ENCODE results near the gene SYNPO.

SYNPO gene

DNA sequence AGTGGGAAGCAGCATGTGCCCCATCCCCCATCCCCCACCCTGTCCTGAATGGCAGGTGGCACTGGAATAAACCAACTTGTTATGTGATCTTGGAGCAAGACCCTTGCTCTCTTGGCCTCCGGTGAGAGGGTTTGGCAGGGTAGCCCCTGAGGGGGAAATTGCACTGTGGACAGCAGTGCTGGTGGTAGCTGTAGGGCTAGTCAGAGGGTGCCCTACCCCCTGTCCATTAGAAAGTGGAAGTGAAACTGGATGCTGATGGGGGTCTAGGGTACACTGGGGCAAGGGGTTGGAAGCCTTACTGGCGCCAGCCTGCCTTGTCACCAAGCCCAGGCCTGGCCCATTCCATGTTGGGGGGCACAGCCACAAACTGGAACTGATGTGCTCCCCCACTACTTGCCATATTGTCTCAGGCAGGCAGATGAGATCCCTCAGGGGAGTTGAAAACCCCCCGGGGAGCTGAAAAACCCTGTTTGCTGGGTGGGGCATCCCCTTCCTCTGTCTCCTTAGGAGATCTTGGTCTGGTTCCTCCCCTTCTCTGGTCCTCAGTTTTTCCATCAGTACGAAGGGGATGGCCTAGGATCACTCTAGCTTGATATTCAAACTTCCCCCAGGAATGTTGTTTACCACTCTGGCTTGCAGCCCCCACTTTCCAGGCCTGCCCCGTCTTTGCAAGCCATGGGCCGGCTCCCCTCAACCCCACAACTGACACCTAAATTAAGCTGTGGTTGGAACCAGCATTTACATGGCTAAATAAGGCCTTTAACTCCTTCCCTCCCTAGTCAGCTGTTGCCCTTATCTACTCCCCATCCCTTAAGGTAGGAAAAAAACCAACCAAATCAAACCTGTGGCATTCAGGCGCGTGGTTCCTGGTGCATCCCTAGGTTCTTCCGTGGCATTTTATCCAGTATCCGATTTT, 14.4 kb upstream of the SYNPO start:
- DNase-seq (ENCODE audit: low read depth in 3 of 3), result no peak

GRCh38 chr5:150626853-150627276, 13.6 kb upstream of the SYNPO start:
- DNase-seq (ENCODE audit: low read depth in 3 of 3), result no peak

DNA sequence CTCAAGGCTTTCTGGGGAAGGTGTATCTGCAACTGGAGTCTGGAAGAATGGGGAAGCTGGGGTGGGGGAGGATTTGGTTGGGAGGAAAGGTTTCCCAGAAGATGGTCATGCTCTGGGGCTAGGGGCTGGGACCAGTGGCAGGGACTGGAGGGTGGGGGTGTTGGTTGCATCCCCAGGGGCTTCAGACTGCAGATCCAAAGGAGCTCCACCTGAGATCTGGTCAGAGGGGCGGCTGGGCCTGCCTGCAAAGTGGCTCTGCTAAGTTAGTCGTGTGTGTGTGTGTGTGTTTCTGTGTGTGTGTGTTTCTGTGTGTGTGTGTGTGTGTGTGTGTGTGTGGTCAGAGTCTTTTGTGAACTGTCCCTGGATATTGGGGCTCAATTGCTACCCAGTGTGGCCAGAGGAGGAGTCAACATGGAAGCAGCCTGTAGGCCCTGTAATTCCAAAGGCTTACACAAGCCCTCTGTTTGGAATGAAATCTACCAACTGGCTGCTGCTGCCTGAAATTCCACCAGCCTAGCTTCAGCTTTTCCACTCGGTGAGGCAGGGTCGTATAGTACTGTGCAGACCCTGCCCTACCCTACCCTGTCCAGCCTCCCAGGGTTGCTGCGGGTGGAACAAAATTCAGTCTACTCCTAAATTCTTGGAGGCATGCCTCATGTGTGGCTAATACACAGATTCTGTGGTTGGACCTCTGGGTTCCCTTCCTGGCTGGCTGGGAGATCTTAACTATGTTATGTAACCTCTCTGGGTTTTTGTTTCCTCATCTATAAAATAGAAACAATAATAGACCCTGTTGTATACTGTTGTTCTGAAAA, 12.5 kb upstream of the SYNPO start:
- DNase-seq (ENCODE audit: low read depth in 3 of 3), result no peak

- no peak for DNase-seq (ENCODE audit: low read depth in 3 of 3)
These were observed 11.4 kb upstream of the SYNPO start for GRCh38 chr5:150628936-150629485.

- DNase-seq (ENCODE audit: low read depth in 3 of 3), result no peak
These were observed 10.4 kb upstream of the SYNPO start for GRCh38 chr5:150630016-150630415.

DNA sequence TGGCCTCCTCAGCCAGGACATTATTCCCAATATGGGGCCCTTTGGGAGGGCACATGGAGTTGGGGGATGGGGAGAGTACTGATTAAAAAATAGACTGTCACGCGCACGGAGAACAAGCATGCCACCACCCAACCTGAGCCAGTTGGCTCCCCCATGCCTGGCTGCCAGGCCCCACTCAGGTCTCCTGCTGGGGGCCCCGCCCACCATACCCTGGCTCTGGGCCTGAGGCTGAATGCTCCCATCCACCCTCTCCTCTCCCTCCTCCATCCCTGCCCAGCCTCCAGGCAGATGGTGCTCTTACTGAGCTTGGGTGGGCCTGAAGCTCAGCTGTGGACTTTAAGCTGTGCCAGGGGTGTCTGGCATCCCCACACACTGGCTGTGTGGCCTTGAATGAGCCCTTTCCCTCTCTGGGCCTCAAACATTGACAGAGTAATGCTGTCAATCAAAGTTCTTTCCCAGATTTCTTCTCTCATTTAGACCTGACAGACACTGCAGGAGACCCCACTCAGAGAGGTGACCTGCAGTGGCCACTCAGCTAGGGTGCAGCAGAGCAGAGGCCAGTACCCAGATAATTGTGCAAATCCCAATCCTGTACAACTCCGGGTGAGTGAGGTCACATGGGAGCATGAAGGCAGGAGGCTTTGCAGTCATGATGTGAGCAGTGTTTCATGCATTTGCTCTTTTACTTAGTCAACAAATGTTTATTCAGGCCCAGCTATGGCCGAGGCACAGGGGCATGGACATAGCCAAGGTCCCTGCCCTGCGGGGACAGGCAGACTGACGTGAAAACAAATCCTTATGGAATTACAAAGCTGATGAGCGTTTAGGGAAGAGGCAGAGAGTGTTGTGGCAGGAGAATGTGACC, 9.8 kb upstream of the SYNPO start:
- DNase-seq (ENCODE audit: low read depth in 3 of 3), result no peak

DNA sequence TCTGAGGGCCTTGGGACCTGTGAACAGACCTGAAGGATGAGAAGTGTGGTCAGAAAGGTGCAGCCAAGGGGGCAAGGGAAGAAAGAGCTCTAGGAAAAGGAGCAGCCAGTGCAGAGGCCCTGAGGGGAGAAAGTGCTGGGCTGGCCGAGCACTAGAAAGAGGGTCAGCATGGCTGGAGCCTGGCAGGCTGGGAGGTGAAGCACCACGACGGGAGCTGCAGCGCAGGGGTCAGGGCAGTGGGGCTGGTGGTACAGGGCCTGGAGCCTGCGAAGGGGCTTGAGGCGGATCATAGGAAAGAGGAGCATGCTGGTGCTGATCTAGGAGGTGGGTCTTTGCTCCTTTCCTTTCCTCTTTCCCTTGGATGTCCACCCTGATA, 9.1 kb upstream of the SYNPO start:
- DNase-seq (ENCODE audit: low read depth in 3 of 3), result no peak

DNA sequence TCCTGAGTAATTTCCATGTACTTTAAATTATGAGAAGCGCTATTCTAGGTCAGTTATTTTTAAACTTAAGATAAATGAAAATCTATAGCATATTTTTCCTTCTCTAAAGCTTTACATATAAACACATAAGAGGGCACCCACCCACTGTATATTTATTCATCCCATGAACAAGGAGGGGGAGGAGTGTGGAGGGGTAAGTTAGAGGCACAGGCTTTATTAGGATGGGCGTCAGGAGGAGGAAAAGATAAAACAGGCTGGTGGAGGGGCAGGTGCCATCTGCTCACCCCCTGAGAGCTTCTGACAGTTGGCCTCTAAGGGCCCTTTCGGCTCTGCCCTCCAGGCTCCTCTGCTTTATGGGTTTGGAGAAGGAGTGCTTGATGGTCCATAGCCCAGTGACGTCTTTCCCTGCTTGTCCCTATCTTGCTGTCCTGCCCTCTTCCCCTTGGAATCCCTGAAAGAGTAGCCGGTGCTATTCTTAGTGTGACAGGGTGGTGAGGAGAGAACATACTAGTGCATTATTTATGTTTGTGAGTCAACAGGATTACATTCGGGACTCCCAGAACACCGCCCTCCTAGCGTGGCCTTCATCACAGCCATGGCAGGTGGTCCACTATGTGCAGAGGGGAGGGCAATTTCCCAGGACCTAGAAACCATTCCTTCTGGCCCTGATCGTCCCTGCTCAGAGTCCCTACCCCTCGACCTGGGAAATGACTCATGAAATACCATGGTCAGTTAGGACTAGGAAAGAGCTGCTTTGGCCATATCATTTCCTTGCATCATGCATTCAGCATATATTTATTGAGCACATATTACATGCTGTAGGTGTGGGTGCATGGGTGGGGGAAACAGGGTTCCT, 7.9 kb upstream of the SYNPO start:
- no peak for DNase-seq (ENCODE audit: low read depth in 3 of 3)

- DNase-seq (ENCODE audit: low read depth in 3 of 3), result no peak
These were observed 7.0 kb upstream of the SYNPO start for GRCh38 chr5:150633429-150633828.

DNA sequence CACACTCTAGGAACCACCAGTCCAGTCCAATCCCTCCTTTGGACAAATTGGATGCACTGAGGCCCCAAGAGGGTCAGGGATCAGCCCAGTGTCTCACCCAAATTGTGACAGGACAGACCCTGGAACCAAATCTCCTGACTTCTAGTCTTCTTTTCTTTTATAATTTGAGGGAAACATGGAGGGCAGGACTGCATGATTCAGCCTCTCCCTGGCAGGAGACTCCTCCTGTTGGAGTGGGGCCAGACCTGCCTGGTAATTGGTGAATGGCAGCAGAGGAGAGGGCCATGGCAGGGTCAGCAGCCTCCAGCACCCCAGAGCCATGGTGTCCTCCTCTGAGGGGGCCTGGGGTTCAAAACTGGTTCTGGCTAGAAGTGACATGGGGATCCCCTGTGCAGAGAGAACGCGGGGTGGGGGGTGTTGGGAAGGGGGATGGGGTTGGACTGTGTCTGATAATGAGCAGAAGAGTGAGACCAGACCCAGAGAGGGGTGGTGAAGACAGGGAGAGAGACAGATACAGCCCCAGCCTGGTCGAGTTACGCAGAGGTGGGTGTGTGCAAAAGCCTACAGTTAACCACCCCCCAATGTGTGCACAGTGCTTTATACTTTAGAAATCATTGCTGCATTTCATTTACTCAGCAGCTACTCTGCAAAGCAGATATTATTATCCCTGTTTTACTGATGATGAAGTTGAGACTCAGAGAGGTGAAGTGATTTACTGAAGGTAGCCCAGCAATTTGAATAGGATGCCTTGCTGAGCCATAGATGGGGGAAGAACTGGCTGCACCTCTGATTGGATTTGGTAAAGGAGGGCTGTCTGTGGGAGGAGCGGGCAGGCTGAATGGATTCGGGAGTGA, 3.8 kb upstream of the SYNPO start:
- DNase-seq (ENCODE audit: low read depth in 3 of 3), result no peak

- no peak for DNase-seq (ENCODE audit: low read depth in 3 of 3)
These were observed 3.0 kb upstream of the SYNPO start for GRCh38 chr5:150637245-150638052.

GRCh38 chr5:150638053-150638444, 2.4 kb upstream of the SYNPO start:
- DNase-seq (ENCODE audit: low read depth in 3 of 3), result no peak

- DNase-seq (ENCODE audit: low read depth in 3 of 3), result no peak
These were observed 1.7 kb upstream of the SYNPO start for GRCh38 chr5:150638488-150639376.

DNA sequence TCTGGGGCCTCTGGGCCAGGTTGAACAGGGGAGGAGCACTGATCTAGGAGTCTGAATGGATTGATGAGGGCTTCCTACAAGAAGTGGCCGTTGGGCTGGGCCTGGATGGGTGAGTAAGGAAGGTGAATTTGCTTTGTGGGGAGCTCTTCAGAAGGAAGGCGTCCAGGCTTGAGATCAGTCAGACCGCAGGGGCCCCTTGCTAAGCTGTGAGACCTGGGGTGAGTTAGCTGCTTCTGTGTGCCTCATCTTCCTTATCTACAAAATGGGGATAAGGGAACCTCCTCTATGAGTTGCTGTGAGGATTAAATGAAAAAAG, 1.1 kb upstream of the SYNPO start:
- DNase-seq (ENCODE audit: low read depth in 3 of 3), result no peak

GRCh38 chr5:150639751-150640150, 709 bp upstream of the SYNPO start:
- no peak for DNase-seq (ENCODE audit: low read depth in 3 of 3)

GRCh38 chr5:150641006-150641570, 628 bp downstream of the SYNPO start:
- DNase-seq (ENCODE audit: low read depth in 3 of 3), result no peak

- no peak for DNase-seq (ENCODE audit: low read depth in 3 of 3)
These were observed 1.5 kb downstream of the SYNPO start for GRCh38 chr5:150641824-150642566.
